ENCODE measurements around the gene RNASE11. TPM values are rescaled to one million over a fixed set of nuclear protein-coding genes. Genes with fewer than 3 reads are reported as not detected.
"Not testable (repeated sequence)": the region's sequence is repeated elsewhere in the genome, so short reads cannot be mapped to it uniquely, and the experiment has no call there.

Gene RNASE11
- total RNA-seq, 2 donors from 2014 or later, result not detected

DNA sequence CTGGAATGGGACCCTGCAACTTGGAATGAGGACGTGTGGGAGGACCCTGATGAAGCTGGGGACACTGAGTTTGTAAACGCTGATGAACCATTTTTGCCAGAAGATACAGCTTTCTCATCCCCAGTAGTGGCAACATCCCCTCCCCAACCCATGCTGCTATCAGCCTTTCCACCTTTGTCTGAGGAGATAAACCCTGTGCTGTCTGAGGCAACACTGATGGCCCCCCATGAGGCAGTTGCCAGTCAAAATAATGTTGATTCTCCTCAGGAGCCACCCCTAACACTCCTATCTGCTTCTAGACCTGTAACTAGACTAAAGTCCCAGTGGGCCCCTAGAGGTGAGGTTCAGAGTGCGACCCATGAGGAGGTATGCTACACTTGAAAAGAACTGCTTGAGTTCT is 19.4 kb downstream of the RNASE11 start:
- no peaks in the 10 kb centered on the region for H3K4me1 ChIP-seq (ENCODE audit: control insufficient read depth in 1 of 2, low read depth in 2 of 2)
- DNase-seq (ENCODE audit: low spot score) (no peak), ATAC-seq (ENCODE audit: insufficient number of reproducible peaks, low FRiP score, low read depth) (no peak)
- no peak overlapping the region for H3K27ac ChIP-seq
- peaks cover 5% of the 10 kb centered on the region for H3K9me3 ChIP-seq
- no peaks in the 10 kb centered on the region for H3K27me3 ChIP-seq (replicated peaks; ENCODE audit: insufficient read depth)
- TF ChIP-seq, protein P1, sequence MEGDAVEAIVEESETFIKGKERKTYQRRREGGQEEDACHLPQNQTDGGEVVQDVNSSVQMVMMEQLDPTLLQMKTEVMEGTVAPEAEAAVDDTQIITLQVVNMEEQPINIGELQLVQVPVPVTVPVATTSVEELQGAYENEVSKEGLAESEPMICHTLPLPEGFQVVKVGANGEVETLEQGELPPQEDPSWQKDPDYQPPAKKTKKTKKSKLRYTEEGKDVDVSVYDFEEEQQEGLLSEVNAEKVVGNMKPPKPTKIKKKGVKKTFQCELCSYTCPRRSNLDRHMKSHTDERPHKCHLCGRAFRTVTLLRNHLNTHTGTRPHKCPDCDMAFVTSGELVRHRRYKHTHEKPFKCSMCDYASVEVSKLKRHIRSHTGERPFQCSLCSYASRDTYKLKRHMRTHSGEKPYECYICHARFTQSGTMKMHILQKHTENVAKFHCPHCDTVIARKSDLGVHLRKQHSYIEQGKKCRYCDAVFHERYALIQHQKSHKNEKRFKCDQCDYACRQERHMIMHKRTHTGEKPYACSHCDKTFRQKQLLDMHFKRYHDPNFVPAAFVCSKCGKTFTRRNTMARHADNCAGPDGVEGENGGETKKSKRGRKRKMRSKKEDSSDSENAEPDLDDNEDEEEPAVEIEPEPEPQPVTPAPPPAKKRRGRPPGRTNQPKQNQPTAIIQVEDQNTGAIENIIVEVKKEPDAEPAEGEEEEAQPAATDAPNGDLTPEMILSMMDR (IDR thresholded peaks at IDR 0.05), result no peak
- H3K36me3 ChIP-seq, result no peaks in the 10 kb centered on the region
- no peak overlapping the region for H3K4me3 ChIP-seq

- ATAC-seq (ENCODE audit: insufficient number of reproducible peaks, low FRiP score, low read depth); H3K9me3 ChIP-seq; H3K27ac ChIP-seq; H3K27me3 ChIP-seq (replicated peaks; ENCODE audit: insufficient read depth); DNase-seq (ENCODE audit: low spot score); H3K4me1 ChIP-seq (ENCODE audit: control insufficient read depth in 1 of 2, low read depth in 2 of 2); H3K36me3 ChIP-seq; H3K4me3 ChIP-seq: not testable (repeated sequence)
Measured at GRCh38 chr14:20567199-20567598, 20.6 kb downstream of the RNASE11 start.

DNA sequence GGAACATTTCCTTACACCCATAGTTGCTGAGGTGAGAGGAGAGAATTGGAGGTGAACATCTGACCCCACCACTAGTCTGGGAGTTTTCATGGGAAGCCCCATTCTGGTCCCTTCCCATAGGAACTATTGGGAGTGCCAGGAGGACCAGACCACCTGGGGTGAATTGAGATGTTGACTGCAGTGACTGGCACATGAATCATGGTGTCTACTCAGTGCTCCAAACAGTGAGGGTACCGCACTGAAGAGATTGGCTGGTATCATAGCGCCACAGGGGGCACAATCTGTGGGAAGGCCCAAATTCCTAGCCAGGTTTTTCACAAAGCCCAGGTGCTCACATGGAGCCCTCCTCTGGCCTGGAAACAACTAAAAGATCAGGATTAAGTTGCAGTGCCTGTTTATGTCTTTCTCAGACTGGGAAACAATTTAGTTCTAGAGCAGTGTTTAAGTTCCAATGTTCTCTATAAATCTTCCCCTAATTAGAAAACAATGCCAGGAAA is 23.3 kb downstream of the RNASE11 start:
- Histone ChIP-seq H3K4me3 (no peak overlapping the region), H3K9me3 (peaks cover 5% of the 10 kb centered on the region), H3K4me1 (ENCODE audit: control insufficient read depth in 1 of 2, low read depth in 2 of 2) (no peaks in the 10 kb centered on the region), H3K36me3 (no peaks in the 10 kb centered on the region), H3K27ac (no peak overlapping the region), H3K27me3 (replicated peaks; ENCODE audit: insufficient read depth) (no peaks in the 10 kb centered on the region)
- ATAC-seq (ENCODE audit: insufficient number of reproducible peaks, low FRiP score, low read depth) (no peak), DNase-seq (ENCODE audit: low spot score) (no peak)
- TF ChIP-seq, protein P1 (IDR thresholded peaks at IDR 0.05), result no peak

GRCh38 chr14:20563971-20564370 is 23.8 kb downstream of the RNASE11 start:
- Histone ChIP-seq H3K27ac (no peak overlapping the region), H3K9me3 (peaks cover 2% of the 10 kb centered on the region), H3K27me3 (replicated peaks; ENCODE audit: insufficient read depth) (no peaks in the 10 kb centered on the region), H3K36me3 (no peaks in the 10 kb centered on the region), H3K4me3 (no peak overlapping the region), H3K4me1 (ENCODE audit: control insufficient read depth in 1 of 2, low read depth in 2 of 2) (no peaks in the 10 kb centered on the region)
- TF ChIP-seq, protein P1 (IDR thresholded peaks at IDR 0.05), result no peak
- DNase-seq (ENCODE audit: low spot score) (no peak), ATAC-seq (ENCODE audit: insufficient number of reproducible peaks, low FRiP score, low read depth) (no peak)

DNA sequence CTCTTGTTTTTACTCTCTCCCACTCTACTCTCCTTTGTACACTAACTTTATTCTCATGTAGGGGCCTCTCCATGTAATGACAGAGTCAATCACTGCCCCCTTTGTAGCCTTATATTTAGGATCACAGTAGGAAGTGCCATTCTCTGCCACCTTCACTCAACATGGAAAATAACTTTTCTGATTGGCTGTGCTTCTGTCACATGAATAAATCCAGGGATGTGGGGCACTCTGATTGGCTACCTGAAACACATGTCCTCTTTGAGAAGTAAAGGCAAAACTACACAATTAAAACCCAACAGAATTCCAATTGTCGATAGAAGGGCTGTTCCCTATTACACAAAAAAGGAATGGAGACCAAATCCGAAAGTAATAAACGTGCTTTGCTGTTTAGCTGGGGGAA is 26.8 kb downstream of the RNASE11 start, which contains the start of gene RNASE9:
TSS of gene RNASE9 (minus strand) at position 87 of the 400 bp plus-strand sequence.
- no peak for DNase-seq (ENCODE audit: low spot score)
- no peaks in the 10 kb centered on the region for H3K27me3 ChIP-seq (replicated peaks; ENCODE audit: insufficient read depth)
- no peak for ATAC-seq (ENCODE audit: insufficient number of reproducible peaks, low FRiP score, low read depth)
- H3K4me1 ChIP-seq (ENCODE audit: control insufficient read depth in 1 of 2, low read depth in 2 of 2), result no peaks in the 10 kb centered on the region
- no peaks in the 10 kb centered on the region for H3K9me3 ChIP-seq
- H3K4me3 ChIP-seq, result no peak within 1 kb of the TSS
- TF ChIP-seq, protein P1 (IDR thresholded peaks at IDR 0.05), result no peak
- H3K27ac ChIP-seq, result no peak within 1 kb of the TSS
- H3K36me3 ChIP-seq, result no peaks in the 10 kb centered on the region

DNA sequence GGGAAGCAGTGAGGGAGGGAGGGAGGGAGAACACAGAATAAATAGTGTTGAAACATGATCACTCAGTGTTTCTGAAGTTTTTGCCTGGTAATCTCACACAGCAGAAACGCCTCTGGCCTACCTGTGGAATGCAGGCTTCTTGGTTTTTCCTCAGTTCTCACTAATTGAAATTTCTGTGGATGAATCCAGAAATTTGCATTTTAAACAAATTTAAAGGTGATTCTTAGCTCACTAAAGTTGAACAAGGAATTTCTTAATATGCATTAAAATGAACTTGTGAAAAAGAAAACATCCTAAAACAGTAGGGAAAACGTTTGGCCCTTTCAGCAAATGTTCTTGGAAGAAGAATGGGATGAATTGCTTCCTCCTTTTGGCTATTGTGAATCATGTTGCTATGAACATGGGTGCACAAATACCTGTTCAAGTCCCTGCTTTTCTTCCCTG is 28.3 kb downstream of the RNASE11 start:
- no peak for DNase-seq (ENCODE audit: low spot score)
- H3K4me3 ChIP-seq, result no peak overlapping the region
- H3K9me3 ChIP-seq, result no peaks in the 10 kb centered on the region
- H3K4me1 ChIP-seq (ENCODE audit: control insufficient read depth in 1 of 2, low read depth in 2 of 2), result no peaks in the 10 kb centered on the region
- H3K27ac ChIP-seq, result no peak overlapping the region
- no peak for ATAC-seq (ENCODE audit: insufficient number of reproducible peaks, low FRiP score, low read depth)
- H3K27me3 ChIP-seq (replicated peaks; ENCODE audit: insufficient read depth), result no peaks in the 10 kb centered on the region
- TF ChIP-seq, protein P1 (IDR thresholded peaks at IDR 0.05), result no peak
- H3K36me3 ChIP-seq, result no peaks in the 10 kb centered on the region
